Fibroblast of skin of left biceps (primary cell): ENCODE results near the gene AIRE.
"Not testable (repeated sequence)": the region's sequence is repeated elsewhere in the genome, so short reads cannot be mapped to it uniquely, and the experiment has no call there.

Experiments used
- DNase-seq, 2 experiments: peaks; one replicate each; pipeline ENCODE4 v3.0.0-alpha.2; 2013; ENCODE audit warnings: low read depth in 2 of 2

Gene AIRE

GRCh38 chr21:44337941-44338895 lies 52.5 kb downstream of the AIRE start:
- DNase-seq, result no peak

- peak; percentile 86 to 90 for DNase-seq
Observed at GRCh38 chr21:44338971-44339910, 53.6 kb downstream of the AIRE start, which contains the start of gene CFAP410. Gene CFAP410, minus strand, starts transcription at chr21:44339390. Its CDS starts 196 bp downstream, at chr21:44339194.

- not testable (repeated sequence) for DNase-seq
Observed at GRCh38 chr21:44341726-44342458, 56.2 kb downstream of the AIRE start.

GRCh38 chr21:44342981-44343380 lies 57.3 kb downstream of the AIRE start:
- DNase-seq, result not testable (repeated sequence)

GRCh38 chr21:44344541-44345183 lies 59.0 kb downstream of the AIRE start:
- DNase-seq, result no peak

GRCh38 chr21:44345495-44345894 lies 59.8 kb downstream of the AIRE start:
- DNase-seq, result no peak

GRCh38 chr21:44347911-44348451 lies 62.3 kb downstream of the AIRE start:
- no peak for DNase-seq
